Measurements from ENCODE around the gene NPIPA1.
"Not testable (repeated sequence)": the region's sequence is repeated elsewhere in the genome, so short reads cannot be mapped to it uniquely, and the experiment has no call there.

Gene NPIPA1

DNA sequence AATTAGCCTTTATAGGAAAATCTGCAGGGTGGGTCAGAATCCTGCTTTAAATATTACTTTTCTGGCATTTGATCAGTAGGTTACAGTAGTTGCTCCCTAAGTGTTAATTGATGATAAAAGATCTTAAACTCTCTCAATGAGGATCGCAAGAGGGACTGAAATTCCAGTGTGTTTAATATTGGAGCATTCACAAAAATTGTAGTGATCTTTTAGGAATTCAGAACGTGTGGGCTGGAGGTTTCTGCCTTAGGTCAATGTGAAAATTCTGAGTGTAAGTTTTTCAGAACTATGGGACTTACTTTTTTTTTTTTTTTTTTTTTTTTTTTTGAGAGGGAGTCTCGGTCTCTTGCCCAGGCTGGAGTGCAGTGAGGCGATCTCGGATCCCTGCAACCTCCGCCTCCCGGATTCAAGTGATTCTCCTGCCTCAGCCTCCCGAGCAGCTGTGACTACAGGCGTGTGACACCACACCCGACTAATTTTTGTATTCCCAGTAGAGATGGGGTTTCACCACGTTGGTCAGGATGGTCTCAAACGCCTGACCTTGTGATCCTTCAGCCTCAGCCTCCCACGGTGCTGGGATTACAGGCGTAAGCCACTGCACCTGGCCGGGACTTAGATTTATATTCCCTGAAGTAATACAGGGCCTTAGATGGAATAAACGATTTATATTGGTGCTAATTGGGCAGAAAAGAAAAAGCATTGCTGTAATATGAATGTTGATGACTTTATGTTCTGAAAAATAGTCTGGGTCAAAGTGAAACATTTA, 39.9 kb downstream of the NPIPA1 start:
- DNase-seq (ENCODE audit: low read depth, low spot score) = not testable (repeated sequence)

DNA sequence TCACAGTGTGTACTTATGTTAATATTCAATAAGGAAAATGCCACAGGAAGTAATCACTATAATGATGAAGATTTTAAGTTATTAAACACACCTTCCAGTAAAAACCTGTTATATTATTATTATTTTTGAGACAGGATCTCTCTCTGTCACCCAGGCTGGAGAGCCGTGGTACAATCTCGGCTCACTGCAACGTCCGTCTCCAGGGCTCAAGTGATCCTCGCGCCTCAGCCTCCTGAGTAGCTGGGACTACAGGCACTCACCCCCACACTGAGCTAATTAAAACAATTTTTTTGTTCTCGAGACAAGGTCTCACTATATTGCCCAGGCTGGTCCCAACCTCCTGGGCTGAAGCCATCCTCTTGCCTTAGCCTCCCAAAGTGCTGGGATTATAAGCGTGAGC, 41.0 kb downstream of the NPIPA1 start:
- DNase-seq (ENCODE audit: low read depth, low spot score) = not testable (repeated sequence)

DNA sequence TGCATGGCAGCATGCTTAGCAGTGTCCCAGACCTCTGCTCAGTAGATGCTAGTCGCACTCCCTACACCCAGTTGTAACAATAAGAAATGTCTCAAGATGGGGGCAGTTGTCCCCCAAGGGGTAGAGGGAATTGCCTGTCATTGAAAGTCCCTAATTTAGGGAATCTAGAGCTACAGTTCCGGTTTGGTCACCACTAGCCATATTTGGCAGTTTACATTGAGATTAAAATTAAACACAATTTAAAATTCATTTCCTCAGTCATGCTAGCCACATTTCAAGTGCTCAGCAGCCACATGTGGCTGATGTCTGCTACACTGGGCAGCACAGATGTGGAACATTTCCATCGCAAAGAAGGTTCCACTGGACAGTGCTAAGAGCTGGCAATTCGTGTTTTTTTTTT, 41.7 kb downstream of the NPIPA1 start:
- not testable (repeated sequence) for DNase-seq (ENCODE audit: low read depth, low spot score)

DNA sequence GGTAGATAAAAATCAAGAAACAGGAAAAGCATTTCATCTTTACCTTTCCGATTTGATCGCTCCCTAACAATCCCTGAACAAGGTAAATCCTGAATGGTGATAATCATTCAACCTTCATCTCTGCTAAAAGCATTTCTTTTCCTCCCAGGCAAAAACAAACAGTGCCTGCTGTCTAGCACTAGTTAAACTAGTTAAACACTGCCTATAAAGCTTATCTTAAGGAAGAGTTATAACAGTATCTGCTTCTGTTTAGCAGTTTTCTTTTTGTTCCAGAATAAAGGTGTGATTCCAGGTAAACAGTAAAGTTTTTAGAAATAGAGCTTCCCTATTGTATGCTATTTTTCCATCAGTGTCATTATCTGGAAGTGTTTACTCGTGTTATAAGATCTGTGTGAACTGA, 44.0 kb downstream of the NPIPA1 start:
- not testable (repeated sequence) for DNase-seq (ENCODE audit: low read depth, low spot score)

DNA sequence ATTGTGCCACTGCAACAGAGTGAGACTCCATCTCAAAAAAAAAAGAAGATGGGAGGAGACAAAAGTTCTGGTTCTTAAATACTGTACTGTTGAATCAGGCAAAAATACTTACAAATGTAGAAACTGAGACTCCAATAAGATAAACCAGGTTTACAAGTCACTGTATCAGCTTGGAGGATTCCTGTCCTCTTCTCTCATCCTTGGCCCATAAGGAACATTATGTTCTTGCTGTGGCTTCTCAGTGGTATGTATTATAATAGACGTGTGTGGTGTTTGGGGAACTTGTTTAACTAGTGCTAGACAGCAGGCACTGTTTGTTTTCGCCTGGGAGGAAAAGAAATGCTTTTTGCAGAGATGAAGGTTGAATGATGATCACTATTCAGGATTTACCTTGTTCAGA, 45.3 kb downstream of the NPIPA1 start:
- not testable (repeated sequence) for DNase-seq (ENCODE audit: low read depth, low spot score)

DNA sequence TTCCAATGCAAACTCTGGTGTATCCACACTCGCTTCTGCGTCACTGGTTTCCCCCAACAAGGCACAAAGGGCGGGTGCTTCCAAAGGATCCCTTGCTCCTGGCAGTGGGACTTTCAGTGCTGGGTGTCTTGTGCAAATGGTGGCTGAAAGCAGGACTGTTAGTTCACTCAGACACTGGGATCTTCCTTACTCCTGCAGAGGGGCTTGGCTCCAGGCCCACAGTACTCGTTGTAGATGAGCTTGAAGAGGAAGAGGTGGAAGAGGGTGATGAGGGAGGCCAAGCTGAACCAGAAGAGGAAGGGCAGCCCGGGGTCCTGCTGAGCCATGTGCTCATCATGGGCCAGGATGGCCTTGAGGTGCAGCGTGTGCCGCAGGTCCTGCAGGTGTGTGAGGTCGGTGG, 50.8 kb downstream of the NPIPA1 start:
- not testable (repeated sequence) for DNase-seq (ENCODE audit: low read depth, low spot score)

DNA sequence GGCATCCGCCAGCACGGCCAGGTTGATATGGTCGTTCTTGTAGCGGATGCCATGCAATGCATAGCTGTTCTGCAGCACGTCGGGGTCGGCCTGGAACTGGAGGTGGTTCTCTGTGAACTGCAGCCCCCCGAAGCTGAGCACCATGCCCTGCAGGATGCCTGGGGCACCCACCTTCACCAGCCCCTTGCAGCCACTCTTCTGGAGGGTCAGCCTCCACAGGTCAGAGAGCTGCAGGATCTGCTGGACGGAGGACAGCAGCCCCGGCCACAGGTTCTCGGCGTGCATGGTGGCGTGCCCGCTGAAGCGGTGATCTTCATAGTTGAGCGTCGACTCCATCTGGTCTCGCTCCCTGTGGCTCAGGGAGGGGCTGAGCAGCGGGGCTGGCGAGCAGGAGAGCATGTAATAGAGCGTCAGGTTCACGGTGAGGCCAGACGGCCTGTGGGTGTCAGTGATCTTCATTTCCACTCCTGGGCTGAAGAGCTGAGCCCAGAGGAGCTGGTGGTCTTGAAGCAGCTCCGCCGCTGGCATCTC, 51.5 kb downstream of the NPIPA1 start:
- DNase-seq (ENCODE audit: low read depth, low spot score) = not testable (repeated sequence)

DNA sequence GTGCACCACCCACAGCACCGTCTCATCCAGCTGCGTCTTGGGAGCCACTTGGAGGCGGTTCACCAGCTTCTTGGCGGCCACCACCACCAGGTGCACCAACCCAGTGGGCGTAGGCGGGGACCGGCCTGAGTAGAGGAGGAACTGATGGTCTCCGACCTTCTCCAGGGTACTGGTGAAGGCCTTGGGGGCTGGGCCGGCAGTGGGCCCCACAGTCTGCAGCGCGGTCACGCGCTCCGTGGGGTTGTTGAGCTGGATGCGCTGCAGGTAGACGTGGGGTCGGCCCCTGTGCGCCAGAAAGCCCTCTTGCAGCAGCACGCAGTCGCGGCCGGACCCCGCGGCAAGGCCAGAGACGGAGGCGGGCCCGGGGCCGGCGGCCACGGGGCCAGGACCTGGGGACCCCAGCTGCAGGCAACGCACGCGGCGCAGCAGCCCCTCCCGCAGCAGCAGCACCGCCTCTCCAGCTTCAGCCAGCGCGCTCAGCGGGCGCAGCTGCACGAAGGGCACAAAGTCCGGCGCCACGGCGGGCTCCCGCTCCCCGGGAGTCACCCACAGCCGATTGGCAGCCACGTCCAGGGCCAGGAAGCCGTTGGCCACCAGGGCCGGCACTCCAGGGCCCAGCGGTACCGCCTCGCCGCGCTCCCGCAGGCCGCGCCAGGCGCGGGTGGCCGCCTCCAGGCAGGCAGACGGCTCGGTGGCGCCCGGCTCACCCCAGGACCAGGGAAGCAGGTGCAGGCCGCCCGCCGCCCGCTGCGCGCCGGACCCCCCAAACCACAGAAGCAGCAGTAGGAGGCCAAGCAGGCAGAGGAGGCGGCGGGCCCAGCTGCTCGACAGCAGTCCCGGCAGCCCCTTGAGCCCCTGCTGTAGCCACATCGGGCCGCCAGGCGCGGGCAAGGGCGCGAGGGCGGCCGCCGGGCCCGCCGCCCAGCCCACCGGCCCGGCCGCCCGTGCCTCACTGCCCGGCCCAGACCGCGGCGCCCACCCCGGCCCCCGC, 52.3 kb downstream of the NPIPA1 start:
- not testable (repeated sequence) for DNase-seq (ENCODE audit: low read depth, low spot score)

DNA sequence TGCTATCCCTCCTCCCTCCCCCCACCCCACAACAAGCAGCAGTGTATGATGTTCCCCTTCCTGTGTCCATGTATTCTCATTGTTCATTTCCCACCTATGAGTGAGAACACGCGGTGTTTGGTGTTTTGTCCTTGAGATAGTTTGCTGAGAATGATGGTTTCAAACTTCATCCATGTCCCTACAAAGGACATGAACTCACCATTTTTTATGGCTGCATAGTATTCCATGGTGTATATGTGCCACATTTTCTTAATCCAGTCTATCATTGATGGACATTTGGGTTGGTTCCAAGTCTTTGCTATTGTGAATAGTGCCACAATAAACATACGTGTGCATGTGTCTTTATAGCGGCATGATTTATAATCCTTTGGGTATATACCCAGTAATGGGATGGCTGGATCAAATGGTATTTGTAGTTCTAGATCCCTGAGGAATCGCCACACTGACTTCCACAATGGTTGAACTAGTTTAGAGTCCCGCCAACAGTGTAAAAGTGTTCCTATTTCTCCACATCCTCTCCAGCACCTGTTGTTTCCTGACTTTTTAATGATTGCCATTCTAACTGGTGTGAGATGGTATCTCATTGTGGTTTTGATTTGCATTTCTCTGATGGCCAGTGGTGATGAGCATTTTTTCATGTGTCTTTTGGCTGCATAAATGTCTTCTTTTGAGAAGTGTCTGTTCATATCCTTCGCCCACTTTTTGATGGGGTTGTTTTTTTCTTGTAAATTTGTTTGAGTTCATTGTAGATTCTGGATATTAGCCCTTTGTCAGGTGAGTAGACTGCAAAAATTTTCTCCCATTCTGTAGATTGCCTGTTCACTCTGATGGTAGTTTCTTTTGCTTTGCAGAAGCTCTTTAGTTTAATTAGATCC, 56.3 kb downstream of the NPIPA1 start:
- not testable (repeated sequence) for DNase-seq (ENCODE audit: low read depth, low spot score)

DNA sequence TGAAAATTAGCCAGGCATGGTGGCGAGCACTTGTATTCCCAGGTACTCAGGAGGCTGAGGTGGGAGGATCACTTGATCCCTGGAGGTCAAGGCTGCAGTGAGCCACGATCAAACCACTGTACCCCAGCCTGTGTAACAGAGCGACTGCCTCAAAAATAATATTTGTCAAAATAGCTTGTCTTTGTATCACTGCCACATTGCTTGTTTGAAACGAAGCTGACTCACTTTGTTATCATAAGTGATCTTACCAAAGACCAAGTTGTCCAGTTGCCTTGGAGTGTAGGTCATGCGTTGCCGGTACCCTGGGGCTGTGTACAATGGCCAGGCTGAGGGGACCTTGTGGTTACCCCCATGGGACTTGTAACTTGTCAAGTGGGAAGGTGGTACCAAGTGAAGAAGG, 59.5 kb downstream of the NPIPA1 start:
- not testable (repeated sequence) for DNase-seq (ENCODE audit: low read depth, low spot score)

DNA sequence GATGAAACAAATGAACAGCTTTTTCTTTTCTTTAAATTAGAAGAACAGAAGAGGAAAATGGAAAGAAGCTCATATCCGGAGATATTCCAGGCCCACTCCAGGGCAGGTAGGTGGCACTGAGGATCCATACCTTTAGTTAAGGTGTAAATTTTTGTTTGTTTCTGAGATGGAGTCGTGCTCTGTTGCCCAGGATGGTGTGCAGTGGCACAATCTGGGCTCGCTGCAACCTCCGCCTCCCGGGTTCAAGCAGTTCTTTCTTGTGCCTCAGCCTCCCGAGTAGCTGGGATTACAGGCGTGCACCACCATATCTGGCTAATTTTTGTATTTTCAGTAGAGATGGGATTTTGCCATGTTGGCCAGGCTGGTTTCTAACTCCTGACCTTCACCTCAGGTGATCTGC, 61.1 kb downstream of the NPIPA1 start:
- not testable (repeated sequence) for DNase-seq (ENCODE audit: low read depth, low spot score)

DNA sequence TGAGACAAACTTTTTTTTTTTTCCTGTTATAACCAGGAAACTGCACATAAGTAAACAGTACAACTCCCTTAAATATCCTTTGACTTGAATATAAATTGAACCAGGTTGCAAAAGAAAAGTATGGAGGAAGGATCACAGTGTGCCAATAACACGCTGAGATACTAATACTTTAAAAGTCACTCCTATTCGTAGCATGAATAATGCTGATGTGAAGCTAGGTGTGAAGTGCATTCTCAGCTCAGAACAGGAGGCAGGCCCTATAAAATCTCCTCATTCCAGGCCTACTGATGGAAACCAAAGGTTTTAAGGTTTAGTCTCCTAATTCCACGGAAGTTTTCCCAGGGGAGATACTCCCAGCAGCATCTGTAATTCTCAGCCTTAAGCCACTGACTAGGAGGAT, 62.6 kb downstream of the NPIPA1 start:
- not testable (repeated sequence) for DNase-seq (ENCODE audit: low read depth, low spot score)
